PC-3 (cell line): ENCODE measurements around the gene PPFIBP2.

Experiments used
- EZH2 ChIP-seq: fragments of 300-600 bp; sonication (generic); IDR thresholded peaks from one replicate; pipeline ENCODE4 v1.6.1; 2017; ENCODE audit warnings: antibody characterized with exemption, mild to moderate bottlenecking, low read length; ENCODE audit not compliant: unreplicated experiment
- EZH2phosphoT487 ChIP-seq: fragments of 300-600 bp; sonication (generic); IDR thresholded peaks from 2 replicates; pipeline ENCODE4 v1.6.1; 2018; ENCODE audit warnings: mild to moderate bottlenecking, antibody characterized with exemption, low read length, borderline replicate concordance
- TF ChIP-seq, protein P1 (sequence below): fragments of 300-600 bp; sonication (generic); conservative IDR thresholded peaks from 2 replicates; pipeline ENCODE4 v1.5.1; 2017; ENCODE audit warnings: antibody characterized with exemption, low read depth, mild to moderate bottlenecking, low read length

DNA sequence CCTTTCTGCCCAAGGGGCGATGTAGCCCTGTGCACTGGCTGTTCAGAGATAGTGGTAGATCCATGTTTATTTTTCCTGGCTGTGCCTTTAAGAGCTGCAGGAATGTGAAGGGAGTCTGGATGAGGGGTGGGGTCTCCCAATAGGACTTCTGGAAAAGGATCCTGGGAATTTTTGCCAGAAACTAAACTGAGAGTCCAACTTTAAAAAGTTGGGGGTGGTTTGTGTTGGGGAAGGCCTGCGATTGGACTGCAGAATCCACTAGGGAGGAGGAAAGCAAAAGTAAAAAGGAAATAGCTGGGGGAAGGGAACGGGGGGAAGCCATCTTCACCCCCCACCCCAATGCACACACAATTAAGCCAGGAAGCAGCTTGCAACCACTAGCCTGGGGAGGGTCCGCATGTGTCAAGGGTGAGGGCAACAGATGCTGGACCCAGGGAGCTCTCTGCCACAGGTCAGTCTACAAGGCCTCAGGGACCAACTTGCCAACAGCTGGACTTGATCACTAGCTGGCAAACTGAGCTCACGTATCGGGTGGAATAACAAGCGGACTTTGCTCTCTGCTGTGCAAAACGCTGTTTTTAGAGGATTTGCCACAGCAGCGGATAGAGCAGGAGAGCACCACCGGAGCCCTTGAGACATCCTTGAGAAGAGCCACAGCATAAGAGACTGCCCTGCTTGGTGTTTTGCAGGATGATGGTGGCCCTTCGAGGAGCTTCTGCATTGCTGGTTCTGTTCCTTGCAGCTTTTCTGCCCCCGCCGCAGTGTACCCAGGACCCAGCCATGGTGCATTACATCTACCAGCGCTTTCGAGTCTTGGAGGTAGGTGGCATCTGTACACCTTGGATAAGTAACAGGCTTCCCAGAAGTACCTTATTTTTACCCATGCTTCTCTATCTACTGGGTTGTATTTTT, 28.4 kb upstream of the PPFIBP2 start, which contains the start of gene OLFML1:
- TF ChIP-seq, protein P1, sequence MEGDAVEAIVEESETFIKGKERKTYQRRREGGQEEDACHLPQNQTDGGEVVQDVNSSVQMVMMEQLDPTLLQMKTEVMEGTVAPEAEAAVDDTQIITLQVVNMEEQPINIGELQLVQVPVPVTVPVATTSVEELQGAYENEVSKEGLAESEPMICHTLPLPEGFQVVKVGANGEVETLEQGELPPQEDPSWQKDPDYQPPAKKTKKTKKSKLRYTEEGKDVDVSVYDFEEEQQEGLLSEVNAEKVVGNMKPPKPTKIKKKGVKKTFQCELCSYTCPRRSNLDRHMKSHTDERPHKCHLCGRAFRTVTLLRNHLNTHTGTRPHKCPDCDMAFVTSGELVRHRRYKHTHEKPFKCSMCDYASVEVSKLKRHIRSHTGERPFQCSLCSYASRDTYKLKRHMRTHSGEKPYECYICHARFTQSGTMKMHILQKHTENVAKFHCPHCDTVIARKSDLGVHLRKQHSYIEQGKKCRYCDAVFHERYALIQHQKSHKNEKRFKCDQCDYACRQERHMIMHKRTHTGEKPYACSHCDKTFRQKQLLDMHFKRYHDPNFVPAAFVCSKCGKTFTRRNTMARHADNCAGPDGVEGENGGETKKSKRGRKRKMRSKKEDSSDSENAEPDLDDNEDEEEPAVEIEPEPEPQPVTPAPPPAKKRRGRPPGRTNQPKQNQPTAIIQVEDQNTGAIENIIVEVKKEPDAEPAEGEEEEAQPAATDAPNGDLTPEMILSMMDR = no peak
- TF ChIP-seq EZH2phosphoT487 = no peak
- no peak for TF ChIP-seq EZH2
